Duodenal mucosa (tissue), 2 donors: ENCODE data around the gene AGTR2.
"Not testable (repeated sequence)": the region's sequence is repeated elsewhere in the genome, so short reads cannot be mapped to it uniquely, and the experiment has no call there.

Experiments used
- H3K27ac ChIP-seq: one replicate; pipeline ENCODE4 v1.7.0; 2013; ENCODE audit warnings: low read depth, low read length
- H3K27me3 ChIP-seq, 2 donors: one replicate each; pipeline ENCODE4 v1.7.0; 2013; ENCODE audit warnings: low read length in 2 of 2, control low read depth in 1 of 2; ENCODE audit not compliant: insufficient read depth in 2 of 2, control insufficient read depth in 1 of 2
- H3K36me3 ChIP-seq, 2 donors: one replicate each; pipeline ENCODE4 v1.7.0; 2013; ENCODE audit warnings: low read length in 2 of 2, control low read depth in 1 of 2; ENCODE audit not compliant: insufficient read depth in 2 of 2, control insufficient read depth in 1 of 2
- H3K4me1 ChIP-seq, 2 donors: one replicate each; pipeline ENCODE4 v1.7.0; 2013; ENCODE audit warnings: low read length in 2 of 2, control low read depth in 1 of 2; ENCODE audit not compliant: insufficient read depth in 2 of 2, control insufficient read depth in 1 of 2
- H3K4me3 ChIP-seq, 2 donors: one replicate each; pipeline ENCODE4 v1.7.0; 2013; ENCODE audit warnings: low read length in 2 of 2, low read depth in 1 of 2
- H3K9ac ChIP-seq, 2 donors: one replicate each; pipeline ENCODE4 v1.7.0; 2013; ENCODE audit warnings: low read length in 2 of 2, low read depth in 1 of 2
- H3K9me3 ChIP-seq, 2 donors: one replicate each; pipeline ENCODE4 v1.7.0; 2013; ENCODE audit warnings: low read length in 2 of 2, control low read depth in 1 of 2; ENCODE audit not compliant: control insufficient read depth in 1 of 2

Gene AGTR2

DNA sequence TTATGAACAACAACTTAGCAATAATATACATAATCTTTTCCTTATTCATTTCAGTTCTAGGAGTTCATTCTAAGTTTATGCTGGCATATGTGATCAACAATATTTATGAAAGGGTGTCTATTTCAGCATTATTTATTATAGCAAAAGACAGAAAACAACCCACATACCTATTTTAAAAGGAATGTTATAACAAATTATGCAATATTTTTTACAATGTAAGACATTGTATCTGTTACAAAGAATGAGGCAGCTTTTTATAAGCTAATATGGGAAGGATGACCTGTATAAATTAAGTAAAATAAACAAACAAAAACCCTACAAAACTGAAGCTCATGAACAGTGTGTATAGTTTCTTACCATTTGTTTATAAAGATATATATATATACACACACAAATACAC lies 42.7 kb downstream of the AGTR2 start:
- H3K36me3 ChIP-seq = no peaks in the 10 kb centered on the region
- no peak overlapping the region for H3K9ac ChIP-seq
- H3K27ac ChIP-seq = no peak overlapping the region
- H3K4me1 ChIP-seq = no peaks in the 10 kb centered on the region
- H3K4me3 ChIP-seq = no peak overlapping the region
- no peaks in the 10 kb centered on the region for H3K27me3 ChIP-seq
- no peaks in the 10 kb centered on the region for H3K9me3 ChIP-seq

DNA sequence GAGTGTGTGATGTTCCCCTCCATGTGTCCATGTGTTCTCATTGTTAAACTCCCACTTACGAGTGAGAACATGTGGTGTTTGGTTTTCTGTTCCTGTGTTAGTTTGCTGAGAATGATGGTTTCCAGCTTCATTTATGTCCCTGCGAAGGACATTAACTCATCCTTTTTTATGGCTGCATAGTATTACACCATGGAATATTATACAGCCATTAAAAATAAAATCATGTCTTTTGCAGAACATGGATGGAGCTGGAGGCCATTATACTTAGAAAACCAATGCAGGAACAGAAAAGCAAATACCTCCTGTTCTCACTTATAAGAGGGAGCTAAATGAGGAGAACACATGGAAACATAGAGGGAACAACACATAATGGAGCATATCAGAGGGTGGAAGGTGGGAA lies 46.5 kb downstream of the AGTR2 start:
- not testable (repeated sequence) for H3K27me3 ChIP-seq, H3K4me1 ChIP-seq, H3K9ac ChIP-seq, H3K36me3 ChIP-seq, H3K9me3 ChIP-seq, H3K27ac ChIP-seq, H3K4me3 ChIP-seq
